ENCODE measurements around the gene SYNRG.

SYNRG gene

DNA sequence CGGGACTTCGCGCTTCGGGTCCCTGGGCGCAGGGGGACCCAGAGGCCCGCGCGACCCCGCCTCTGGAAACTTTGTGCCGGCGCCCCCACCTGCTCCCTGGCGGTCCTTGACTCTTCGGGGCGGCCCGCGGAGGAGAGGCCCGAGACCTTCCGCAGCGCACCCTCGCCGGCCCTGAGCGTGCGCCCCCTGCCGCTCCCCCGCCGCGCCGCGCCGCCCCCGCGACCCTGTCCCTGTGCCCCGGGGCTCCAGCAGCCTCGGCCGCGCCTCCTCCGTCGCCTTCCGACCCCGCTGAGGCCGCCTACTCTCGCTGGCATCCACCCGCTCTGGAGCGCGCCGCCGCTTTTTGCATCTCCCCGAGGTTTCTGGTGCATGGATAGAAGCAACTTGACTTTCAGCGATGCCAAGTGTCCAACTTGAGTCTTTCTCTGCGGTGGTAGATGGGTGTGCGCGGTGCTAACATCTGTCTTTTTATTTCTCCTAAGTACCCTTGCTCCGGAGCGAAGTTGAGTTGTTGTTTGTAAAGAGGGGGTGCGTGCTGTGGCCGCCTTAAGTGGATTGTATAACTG is 119.1 kb downstream of the SYNRG start:
- TF ChIP-seq USF1 (IDR thresholded peaks at IDR 0.05) (no peak), CEBPB (IDR thresholded peaks at IDR 0.05) (no peak), CREB1 (IDR thresholded peaks at IDR 0.05; ENCODE audit: low read depth) (no peak), TAF1 (IDR thresholded peaks at IDR 0.05; ENCODE audit: low read depth) (no peak), ZBTB7A (IDR thresholded peaks at IDR 0.05; ENCODE audit: low read depth) (peak; percentile 58; the same call in 1 of the 2 replicates), YY1 (IDR thresholded peaks at IDR 0.05; ENCODE audit: low read depth) (no peak), TCF12 (IDR thresholded peaks at IDR 0.05; ENCODE audit: low read depth) (no peak), NFIC (IDR thresholded peaks at IDR 0.05) (no peak), EP300 (IDR thresholded peaks at IDR 0.05; ENCODE audit: borderline replicate concordance) (no peak), FOXM1 (IDR thresholded peaks at IDR 0.05; ENCODE audit: borderline replicate concordance, low read depth) (no peak), RAD21 (IDR thresholded peaks at IDR 0.05; ENCODE audit: low read depth) (no peak), TEAD4 (IDR thresholded peaks at IDR 0.05) (no peak), EGR1 (IDR thresholded peaks at IDR 0.05) (peak; percentile 70)
- TF ChIP-seq, protein P1, sequence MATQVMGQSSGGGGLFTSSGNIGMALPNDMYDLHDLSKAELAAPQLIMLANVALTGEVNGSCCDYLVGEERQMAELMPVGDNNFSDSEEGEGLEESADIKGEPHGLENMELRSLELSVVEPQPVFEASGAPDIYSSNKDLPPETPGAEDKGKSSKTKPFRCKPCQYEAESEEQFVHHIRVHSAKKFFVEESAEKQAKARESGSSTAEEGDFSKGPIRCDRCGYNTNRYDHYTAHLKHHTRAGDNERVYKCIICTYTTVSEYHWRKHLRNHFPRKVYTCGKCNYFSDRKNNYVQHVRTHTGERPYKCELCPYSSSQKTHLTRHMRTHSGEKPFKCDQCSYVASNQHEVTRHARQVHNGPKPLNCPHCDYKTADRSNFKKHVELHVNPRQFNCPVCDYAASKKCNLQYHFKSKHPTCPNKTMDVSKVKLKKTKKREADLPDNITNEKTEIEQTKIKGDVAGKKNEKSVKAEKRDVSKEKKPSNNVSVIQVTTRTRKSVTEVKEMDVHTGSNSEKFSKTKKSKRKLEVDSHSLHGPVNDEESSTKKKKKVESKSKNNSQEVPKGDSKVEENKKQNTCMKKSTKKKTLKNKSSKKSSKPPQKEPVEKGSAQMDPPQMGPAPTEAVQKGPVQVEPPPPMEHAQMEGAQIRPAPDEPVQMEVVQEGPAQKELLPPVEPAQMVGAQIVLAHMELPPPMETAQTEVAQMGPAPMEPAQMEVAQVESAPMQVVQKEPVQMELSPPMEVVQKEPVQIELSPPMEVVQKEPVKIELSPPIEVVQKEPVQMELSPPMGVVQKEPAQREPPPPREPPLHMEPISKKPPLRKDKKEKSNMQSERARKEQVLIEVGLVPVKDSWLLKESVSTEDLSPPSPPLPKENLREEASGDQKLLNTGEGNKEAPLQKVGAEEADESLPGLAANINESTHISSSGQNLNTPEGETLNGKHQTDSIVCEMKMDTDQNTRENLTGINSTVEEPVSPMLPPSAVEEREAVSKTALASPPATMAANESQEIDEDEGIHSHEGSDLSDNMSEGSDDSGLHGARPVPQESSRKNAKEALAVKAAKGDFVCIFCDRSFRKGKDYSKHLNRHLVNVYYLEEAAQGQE (IDR thresholded peaks at IDR 0.05; ENCODE audit: low read depth): no peak
- TF ChIP-seq, protein P2, sequence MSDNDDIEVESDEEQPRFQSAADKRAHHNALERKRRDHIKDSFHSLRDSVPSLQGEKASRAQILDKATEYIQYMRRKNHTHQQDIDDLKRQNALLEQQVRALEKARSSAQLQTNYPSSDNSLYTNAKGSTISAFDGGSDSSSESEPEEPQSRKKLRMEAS (IDR thresholded peaks at IDR 0.05): peak; percentile 35; the same call in 1 of the 2 replicates

DNA sequence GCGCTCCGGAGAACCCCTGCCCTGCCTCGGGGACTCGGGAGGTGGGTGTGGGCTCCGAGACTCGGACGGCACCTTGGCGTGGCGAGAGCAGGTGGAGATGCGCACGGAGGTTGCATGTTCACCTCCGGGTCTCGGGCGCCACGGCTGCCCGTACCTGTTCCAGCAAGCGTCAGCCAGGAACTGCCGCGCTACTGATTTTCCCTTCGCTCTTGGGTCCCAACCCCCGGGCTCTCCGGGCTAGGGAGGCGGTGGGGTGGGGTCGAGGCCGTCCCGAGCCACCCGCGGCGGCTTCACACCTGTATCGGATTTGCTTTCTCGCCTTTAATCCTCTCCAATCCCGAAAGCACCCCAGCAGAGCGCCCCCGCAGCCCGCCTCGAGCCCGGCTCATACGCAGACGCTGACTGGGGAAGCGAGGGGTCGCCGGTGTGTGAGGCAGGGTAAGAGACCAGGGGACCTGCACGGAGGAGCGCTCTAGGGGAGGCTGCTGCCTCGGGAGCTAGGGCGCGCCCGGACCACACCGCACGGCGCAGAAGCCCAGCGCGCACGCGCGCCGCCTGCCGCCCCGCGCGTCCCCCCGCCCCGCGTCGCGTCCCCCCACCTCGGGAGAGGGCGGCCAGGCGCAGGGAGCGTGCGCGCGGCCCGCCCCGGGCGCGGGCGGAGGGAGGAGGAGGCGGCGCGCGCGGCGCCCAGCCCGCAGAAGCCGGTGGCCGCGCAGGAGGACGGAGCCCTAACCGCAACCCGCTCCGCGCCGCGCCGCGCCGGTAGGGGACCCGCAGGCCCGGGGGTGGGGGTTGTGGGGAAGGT is 119.8 kb downstream of the SYNRG start, which contains the start of gene DUSP14:
Gene DUSP14, plus strand, starts transcription at position 695 of the 805 bp plus-strand sequence. CDS start 22,382 bp downstream, outside the sequence.
- TF ChIP-seq, protein P1 (IDR thresholded peaks at IDR 0.05; ENCODE audit: low read depth): no peak
- TF ChIP-seq ZBTB7A (IDR thresholded peaks at IDR 0.05; ENCODE audit: low read depth) (peak; percentile 52; the same call in 1 of the 2 replicates), FOXM1 (IDR thresholded peaks at IDR 0.05; ENCODE audit: borderline replicate concordance, low read depth) (no peak), TEAD4 (IDR thresholded peaks at IDR 0.05) (no peak), YY1 (IDR thresholded peaks at IDR 0.05; ENCODE audit: low read depth) (no peak; the same call in 1 of the 2 replicates), RAD21 (IDR thresholded peaks at IDR 0.05; ENCODE audit: low read depth) (no peak), TAF1 (IDR thresholded peaks at IDR 0.05; ENCODE audit: low read depth) (peak; percentile 40; the same call in 1 of the 2 replicates), EGR1 (IDR thresholded peaks at IDR 0.05) (no peak), TCF12 (IDR thresholded peaks at IDR 0.05; ENCODE audit: low read depth) (no peak), USF1 (IDR thresholded peaks at IDR 0.05) (no peak), CREB1 (IDR thresholded peaks at IDR 0.05; ENCODE audit: low read depth) (no peak)
- TF ChIP-seq, protein P2 (IDR thresholded peaks at IDR 0.05): peak; percentile 62

- no peak for TF ChIP-seq CREB1 (IDR thresholded peaks at IDR 0.05; ENCODE audit: low read depth)
- peak; percentile 84 for TF ChIP-seq USF1 (IDR thresholded peaks at IDR 0.05)
- no peak for TF ChIP-seq FOXM1 (IDR thresholded peaks at IDR 0.05; ENCODE audit: borderline replicate concordance, low read depth)
- TF ChIP-seq RAD21 (IDR thresholded peaks at IDR 0.05; ENCODE audit: low read depth): no peak
- TF ChIP-seq ZBTB7A (IDR thresholded peaks at IDR 0.05; ENCODE audit: low read depth): no peak; the same call in 1 of the 2 replicates
- TF ChIP-seq TAF1 (IDR thresholded peaks at IDR 0.05; ENCODE audit: low read depth): no peak; the same call in 1 of the 2 replicates
- TF ChIP-seq NFIC (IDR thresholded peaks at IDR 0.05): peak; percentile 56
- peak; percentile 68 for TF ChIP-seq YY1 (IDR thresholded peaks at IDR 0.05; ENCODE audit: low read depth)
- TF ChIP-seq, protein P2 (IDR thresholded peaks at IDR 0.05): peak; percentile 96
- TF ChIP-seq, protein P1 (IDR thresholded peaks at IDR 0.05; ENCODE audit: low read depth): no peak
- no peak for TF ChIP-seq CEBPB (IDR thresholded peaks at IDR 0.05)
- 0 out of 2 replicates have a peak, but pooled peaks have one; percentile 12 for TF ChIP-seq EP300 (IDR thresholded peaks at IDR 0.05; ENCODE audit: borderline replicate concordance)
- TF ChIP-seq TEAD4 (IDR thresholded peaks at IDR 0.05): no peak
- TF ChIP-seq EGR1 (IDR thresholded peaks at IDR 0.05): no peak
- no peak for TF ChIP-seq TCF12 (IDR thresholded peaks at IDR 0.05; ENCODE audit: low read depth)
Observed at GRCh38 chr17:37488607-37489196, 120.5 kb downstream of the SYNRG start.
